ENCODE results near the gene CADM1.

The CADM1 gene

GRCh38 chr11:115220423-115220822 is 283.8 kb downstream of the CADM1 start:
- Mint-ChIP-seq H3K27ac (peak overlapping the region in 1 of 3 experiments; percentile 31), H3K4me1 (peaks cover 59% of the 10 kb centered on the region), H3K4me3 (no peak overlapping the region), H3K27me3 (ENCODE audit: low read depth) (peaks cover under 1% of the 10 kb centered on the region), H3K9me3 (no peaks in the 10 kb centered on the region), H3K36me3 (ENCODE audit: low read depth) (peaks cover 52% of the 10 kb centered on the region)
- TF ChIP-seq CTCF (IDR thresholded peaks at IDR 0.05; ENCODE audit: unreplicated experiment in 3 of 3), result no peak

DNA sequence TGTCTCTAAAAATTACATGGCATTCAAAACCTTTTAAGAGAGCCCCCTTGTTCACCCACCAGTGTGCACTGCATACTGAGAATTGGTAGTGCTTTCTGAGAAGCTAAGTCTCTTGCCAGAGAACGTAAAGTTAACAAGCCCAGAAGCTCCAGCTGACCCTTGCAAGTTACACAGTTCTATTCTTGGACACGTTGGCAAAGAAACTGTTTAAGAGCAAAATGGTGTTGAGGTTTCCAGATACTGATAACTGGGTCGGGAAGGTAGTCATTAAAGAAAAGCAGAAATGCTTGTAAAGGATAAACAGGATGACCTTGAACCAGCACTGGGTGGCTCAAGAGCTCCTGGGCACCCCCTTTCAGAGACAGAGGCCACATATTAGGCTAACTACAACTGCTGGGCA is 284.8 kb downstream of the CADM1 start:
- Mint-ChIP-seq H3K4me1 (peaks cover 52% of the 10 kb centered on the region), H3K36me3 (ENCODE audit: low read depth) (peaks cover 54% of the 10 kb centered on the region), H3K9me3 (no peaks in the 10 kb centered on the region), H3K27me3 (ENCODE audit: low read depth) (peaks cover 4% of the 10 kb centered on the region), H3K4me3 (no peak overlapping the region), H3K27ac (peak overlapping the region in 2 of 3 experiments; percentile 16 to 19)
- no peak for TF ChIP-seq CTCF (IDR thresholded peaks at IDR 0.05; ENCODE audit: unreplicated experiment in 3 of 3)

- Mint-ChIP-seq H3K36me3 (ENCODE audit: low read depth) (peaks cover 52% of the 10 kb centered on the region), H3K27me3 (ENCODE audit: low read depth) (peaks cover 4% of the 10 kb centered on the region)
These were observed 286.4 kb downstream of the CADM1 start for GRCh38 chr11:115217726-115218311.

DNA sequence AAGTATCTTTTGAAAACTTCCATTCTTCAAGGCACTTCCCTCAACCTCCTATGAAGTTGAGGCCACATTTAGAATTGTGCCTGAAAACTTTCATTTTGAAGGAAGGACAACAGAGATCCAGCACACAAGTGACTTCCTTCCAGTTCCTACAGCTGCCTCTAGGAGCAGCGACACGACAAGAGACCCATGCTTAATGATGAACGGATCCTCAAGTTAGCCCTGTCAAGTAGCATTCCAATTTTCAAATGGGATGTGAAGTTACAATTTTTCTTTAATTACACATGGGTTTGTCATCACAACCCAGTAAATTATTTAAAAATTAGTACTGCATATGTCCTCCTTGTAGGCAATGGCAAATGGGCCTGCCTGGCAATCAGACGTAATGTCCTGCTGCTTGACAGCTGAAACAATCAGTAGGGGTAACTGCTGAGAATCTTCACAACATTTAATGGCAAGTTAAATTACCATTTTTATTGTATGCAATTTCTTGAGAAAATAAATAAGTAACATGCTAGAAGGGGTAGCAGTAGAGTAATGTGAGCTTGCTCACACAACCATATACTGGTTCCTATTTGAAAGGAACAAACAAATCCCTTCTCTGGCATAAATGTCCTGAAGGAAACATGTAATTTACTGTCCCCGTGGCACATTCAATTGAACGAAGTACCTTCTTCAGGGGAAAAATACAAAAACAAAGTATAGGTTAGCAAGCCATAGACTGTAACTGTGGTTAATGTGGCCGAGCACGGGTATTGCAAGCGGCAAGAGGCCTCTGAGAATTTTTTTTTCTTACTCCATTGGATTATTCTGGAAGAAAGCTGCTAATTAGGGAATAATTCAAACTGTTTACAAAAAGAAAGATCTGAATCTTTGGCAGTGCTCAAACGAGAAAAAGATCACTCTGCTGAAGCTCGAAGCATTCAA is 288.3 kb downstream of the CADM1 start:
- Mint-ChIP-seq H3K9me3 (no peaks in the 10 kb centered on the region), H3K4me1 (peaks cover 40% of the 10 kb centered on the region), H3K27ac (peak overlapping the region in 1 of 3 experiments; percentile 29), H3K27me3 (ENCODE audit: low read depth) (peaks cover 4% of the 10 kb centered on the region), H3K36me3 (ENCODE audit: low read depth) (peaks cover 54% of the 10 kb centered on the region), H3K4me3 (no peak overlapping the region)
- peak; percentile 17 to 45 (median 24) for TF ChIP-seq CTCF (IDR thresholded peaks at IDR 0.05; ENCODE audit: unreplicated experiment in 3 of 3)

More at GRCh38 chr11:115217726-115218311, 286.4 kb downstream of the CADM1 start:
- H3K4me1 Mint-ChIP-seq, result peaks cover 40% of the 10 kb centered on the region
- H3K27ac Mint-ChIP-seq, result peak overlapping the region in 2 of 3 experiments; percentile 5 to 34
- no peak for TF ChIP-seq CTCF (IDR thresholded peaks at IDR 0.05; ENCODE audit: unreplicated experiment in 3 of 3)
- H3K9me3 Mint-ChIP-seq, result no peaks in the 10 kb centered on the region
- H3K4me3 Mint-ChIP-seq, result no peak overlapping the region

DNA sequence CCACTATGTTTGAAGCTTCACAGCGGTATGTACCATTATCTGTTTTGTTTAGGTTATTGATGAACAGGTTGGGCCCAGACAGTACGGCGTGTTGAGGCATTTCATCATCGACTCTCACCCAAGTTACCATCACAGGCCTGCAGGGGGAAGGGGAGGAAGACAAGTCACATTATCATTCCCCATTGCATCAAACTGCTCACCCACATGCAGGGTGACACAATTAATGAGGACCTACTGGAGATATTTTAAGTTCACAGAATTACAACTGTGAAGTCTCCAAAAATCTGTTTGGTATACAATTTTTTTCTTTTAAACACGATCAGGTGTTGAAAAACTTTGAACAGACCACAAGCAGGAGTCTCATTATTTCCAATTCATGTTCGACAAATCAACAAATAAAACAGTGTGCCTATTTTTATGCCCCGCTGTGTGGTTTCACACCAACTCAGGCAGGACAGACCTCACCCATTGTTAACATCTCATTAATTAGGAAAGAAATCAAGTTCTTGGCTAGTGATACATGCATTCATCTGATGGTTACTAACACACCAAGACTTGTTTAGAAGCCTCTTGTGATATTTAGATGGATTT is 289.5 kb downstream of the CADM1 start:
- no peak for TF ChIP-seq CTCF (IDR thresholded peaks at IDR 0.05; ENCODE audit: unreplicated experiment in 3 of 3)
- Mint-ChIP-seq H3K4me1 (peaks cover 33% of the 10 kb centered on the region), H3K27me3 (ENCODE audit: low read depth) (peaks cover 4% of the 10 kb centered on the region), H3K36me3 (ENCODE audit: low read depth) (peaks cover 54% of the 10 kb centered on the region), H3K4me3 (no peak overlapping the region), H3K9me3 (no peaks in the 10 kb centered on the region), H3K27ac (no peak overlapping the region)

All from nephron (organoid).